HL-60 (cell line): ENCODE data around the gene PDPN.

Experiments
- GABPA ChIP-seq: IDR thresholded peaks from 2 replicates; pipeline ENCODE4 v1.6.1; 2012; ENCODE audit warnings: low read depth
- POLR2AphosphoS5 ChIP-seq: IDR thresholded peaks from 2 replicates; pipeline ENCODE4 v1.6.1; 2012; ENCODE audit warnings: low read depth
- REST ChIP-seq: IDR thresholded peaks from 2 replicates; pipeline ENCODE4 v1.6.1; 2012; ENCODE audit warnings: low read depth; ENCODE audit not compliant: insufficient replicate concordance
- SPI1 ChIP-seq: IDR thresholded peaks from 2 replicates; pipeline ENCODE4 v1.6.1; 2012; ENCODE audit warnings: low read depth, mild to moderate bottlenecking, borderline replicate concordance
- TF ChIP-seq, protein P1 (sequence below): IDR thresholded peaks from one replicate; pipeline ENCODE4 v1.5.1; 2011; ENCODE audit warnings: low read length, control low read depth, inconsistent platforms; ENCODE audit not compliant: insufficient read depth

GRCh38 chr1:13652238-13652637, 68.6 kb downstream of the PDPN start:
- TF ChIP-seq, protein P1, sequence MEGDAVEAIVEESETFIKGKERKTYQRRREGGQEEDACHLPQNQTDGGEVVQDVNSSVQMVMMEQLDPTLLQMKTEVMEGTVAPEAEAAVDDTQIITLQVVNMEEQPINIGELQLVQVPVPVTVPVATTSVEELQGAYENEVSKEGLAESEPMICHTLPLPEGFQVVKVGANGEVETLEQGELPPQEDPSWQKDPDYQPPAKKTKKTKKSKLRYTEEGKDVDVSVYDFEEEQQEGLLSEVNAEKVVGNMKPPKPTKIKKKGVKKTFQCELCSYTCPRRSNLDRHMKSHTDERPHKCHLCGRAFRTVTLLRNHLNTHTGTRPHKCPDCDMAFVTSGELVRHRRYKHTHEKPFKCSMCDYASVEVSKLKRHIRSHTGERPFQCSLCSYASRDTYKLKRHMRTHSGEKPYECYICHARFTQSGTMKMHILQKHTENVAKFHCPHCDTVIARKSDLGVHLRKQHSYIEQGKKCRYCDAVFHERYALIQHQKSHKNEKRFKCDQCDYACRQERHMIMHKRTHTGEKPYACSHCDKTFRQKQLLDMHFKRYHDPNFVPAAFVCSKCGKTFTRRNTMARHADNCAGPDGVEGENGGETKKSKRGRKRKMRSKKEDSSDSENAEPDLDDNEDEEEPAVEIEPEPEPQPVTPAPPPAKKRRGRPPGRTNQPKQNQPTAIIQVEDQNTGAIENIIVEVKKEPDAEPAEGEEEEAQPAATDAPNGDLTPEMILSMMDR: no peak
- TF ChIP-seq POLR2AphosphoS5: no peak
- no peak for TF ChIP-seq REST
- no peak for TF ChIP-seq GABPA
- TF ChIP-seq SPI1: no peak
